H1 (cell line): ENCODE results near the gene RASL11B. TPM values are rescaled to one million over a fixed set of nuclear protein-coding genes. Genes with fewer than 3 reads are reported as not detected.

Experiments used
- BCL11A ChIP-seq, 2 experiments: IDR thresholded peaks; one replicate each; pipeline ENCODE4 v1.6.1; 2011; ENCODE audit warnings: low read depth in 2 of 2, low read length in 2 of 2, mild to moderate bottlenecking in 2 of 2
- BRCA1 ChIP-seq: IDR thresholded peaks from 2 replicates; pipeline ENCODE4 v1.6.1; 2012; ENCODE audit warnings: low read depth, low read length, improper control_type of control experiment
- EZH2 ChIP-seq: fragments of 200-600 bp; sonication (generic); IDR thresholded peaks from 2 replicates; pipeline ENCODE4 v1.7.1; 2012; ENCODE audit warnings: low read depth, mild to moderate bottlenecking, moderate library complexity, low read length, inconsistent platforms; ENCODE audit not compliant: severe bottlenecking
- KDM1A ChIP-seq: fragments of 200-600, 300-600 bp; sonication (generic); IDR thresholded peaks from 2 replicates; pipeline ENCODE4 v1.7.1; 2016; ENCODE audit warnings: mild to moderate bottlenecking, low read length, borderline replicate concordance
- NANOG ChIP-seq: IDR thresholded peaks from 2 replicates; pipeline ENCODE4 v1.6.1; 2011; ENCODE audit warnings: low read length, low read depth, mild to moderate bottlenecking, inconsistent platforms; ENCODE audit not compliant: insufficient read depth, poor library complexity, severe bottlenecking
- POU5F1 ChIP-seq: IDR thresholded peaks from 2 replicates; pipeline ENCODE4 v1.6.1; 2011; ENCODE audit warnings: low read depth, mild to moderate bottlenecking, low read length, moderate library complexity
- RAD21 ChIP-seq, 2 experiments: IDR thresholded peaks in 1 of 2; conservative IDR thresholded peaks in 1 of 2; 2 replicates each; pipeline ENCODE4 v1.6.1; 2011; ENCODE audit warnings: low read depth in 2 of 2, low read length in 2 of 2, improper control_type of control experiment in 1 of 2, inconsistent platforms in 1 of 2, mild to moderate bottlenecking in 1 of 2, moderate library complexity in 1 of 2
- RFX5 ChIP-seq: IDR thresholded peaks from 2 replicates; pipeline ENCODE4 v1.6.1; 2011; ENCODE audit warnings: low read depth, low read length, improper control_type of control experiment, borderline replicate concordance
- RNF2 ChIP-seq: fragments of 200-900, 300-1000 bp; sonication (generic); IDR thresholded peaks from 2 replicates; pipeline ENCODE4 v1.7.1; 2016; ENCODE audit warnings: borderline replicate concordance, low read depth, mild to moderate bottlenecking, antibody characterized with exemption, low read length; ENCODE audit not compliant: poor library complexity, severe bottlenecking; ENCODE audit errors: missing control alignments
- RXRA ChIP-seq: IDR thresholded peaks from 2 replicates; pipeline ENCODE4 v1.6.1; 2011; ENCODE audit warnings: low read depth, mild to moderate bottlenecking, low read length, moderate library complexity; ENCODE audit not compliant: insufficient read depth
- SIN3A ChIP-seq, 2 experiments: IDR thresholded peaks in 1 of 2; conservative IDR thresholded peaks in 1 of 2; 2 replicates each; pipeline ENCODE4 v1.6.1; 2011 to 2012; ENCODE audit warnings: low read length in 2 of 2, improper control_type of control experiment in 1 of 2, low read depth in 1 of 2, mild to moderate bottlenecking in 1 of 2
- SP2 ChIP-seq: IDR thresholded peaks from 2 replicates; pipeline ENCODE4 v1.6.1; 2012; ENCODE audit warnings: mild to moderate bottlenecking, low read length, inconsistent platforms
- SUZ12 ChIP-seq: fragments of 200-600 bp; sonication (generic); IDR thresholded peaks from 2 replicates; pipeline ENCODE4 v1.6.1; 2012; ENCODE audit warnings: mild to moderate bottlenecking, inconsistent platforms, low read length, moderate library complexity, mixed read lengths
- TAF1 ChIP-seq: IDR thresholded peaks from 2 replicates; pipeline ENCODE4 v1.6.1; 2011; ENCODE audit warnings: mild to moderate bottlenecking, low read depth, low read length
- TCF12 ChIP-seq: IDR thresholded peaks from 2 replicates; pipeline ENCODE4 v1.6.1; 2011; ENCODE audit warnings: low read depth, mild to moderate bottlenecking, low read length
- YY1 ChIP-seq: IDR thresholded peaks from 2 replicates; pipeline ENCODE4 v1.6.1; 2011; ENCODE audit warnings: low read depth, mild to moderate bottlenecking, low read length
- polyA plus RNA-seq, 7 experiments: library from polyadenylated mRNA; depleted of rRNA in 3 of 7; stranded (reverse) in 5 of 7; unstranded in 2 of 7; fragments of >200 nt in 5 of 7; fragments of 200-250 nt in 2 of 7; gene quantifications; 1 replicate in 5 of 7; 2 replicates in 1 of 7; 4 replicates in 1 of 7; pipeline versions ENCODE4 v1.2.1 to v1.2.3, GENCODE V29; 2011 to 2013; ENCODE audit warnings: missing spikeins in 2 of 7, mixed read lengths in 2 of 7
- total RNA-seq: library from RNA; stranded (reverse); fragmentation: NEBNext Ultra II Directional; extraction: Animal tissue kit (Norgen Biotek cat#: 25700); gene quantifications from 2 replicates; pipeline ENCODE4 v1.2.1, GENCODE V29; 2021
- TF ChIP-seq, protein P1 (sequence below): IDR thresholded peaks from 2 replicates; pipeline ENCODE4 v1.6.1; 2011; ENCODE audit warnings: low read depth, mild to moderate bottlenecking, low read length; ENCODE audit not compliant: insufficient read depth
- TF ChIP-seq, protein P2 (sequence below): IDR thresholded peaks from 2 replicates; pipeline ENCODE4 v1.6.1; 2012; ENCODE audit warnings: inconsistent platforms
- TF ChIP-seq, protein P3 (sequence below), 3 experiments: IDR thresholded peaks; 1 replicate in 2 of 3; 2 replicates in 1 of 3; pipeline versions ENCODE4 v1.5.1 to v1.6.1; 2011; ENCODE audit warnings: low read length in 3 of 3, mild to moderate bottlenecking in 3 of 3, inconsistent platforms in 2 of 3, low read depth in 1 of 3, moderate library complexity in 1 of 3; ENCODE audit not compliant: insufficient read depth in 1 of 3; ENCODE audit errors: control extremely low read depth in 1 of 3

Gene RASL11B
- total and polyA plus RNA-seq, 2 of the 8 experiments (the other 6 are each of a cell fraction or from before 2014, with no cell fraction given), result 49.8 to 75.5 TPM

DNA sequence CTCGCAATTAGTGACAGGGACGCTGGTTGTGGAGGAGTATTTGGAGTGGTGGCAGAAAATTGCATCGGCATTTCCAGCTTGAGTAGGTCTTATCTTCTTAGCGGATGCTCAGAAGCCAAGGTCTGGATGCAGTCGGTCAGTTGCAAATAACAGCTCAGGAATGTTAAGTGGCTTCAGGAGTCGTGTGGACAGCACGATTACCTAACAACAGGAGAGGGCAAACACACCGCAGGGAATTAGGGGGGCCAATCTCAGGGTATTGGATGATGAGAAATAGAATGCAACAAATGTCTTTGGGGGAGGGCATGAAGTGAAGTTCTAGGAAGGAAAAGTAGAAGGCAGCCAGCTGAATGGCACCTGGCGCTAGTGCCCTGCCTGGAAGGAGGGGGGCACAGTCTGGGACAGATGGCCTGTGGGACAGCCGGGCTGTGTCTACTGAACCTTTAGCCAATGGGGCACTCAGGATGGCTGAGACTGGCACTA is 11.8 kb downstream of the RASL11B start (continued):
- TF ChIP-seq, protein P1, sequence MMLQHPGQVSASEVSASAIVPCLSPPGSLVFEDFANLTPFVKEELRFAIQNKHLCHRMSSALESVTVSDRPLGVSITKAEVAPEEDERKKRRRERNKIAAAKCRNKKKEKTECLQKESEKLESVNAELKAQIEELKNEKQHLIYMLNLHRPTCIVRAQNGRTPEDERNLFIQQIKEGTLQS, result no peak
- TF ChIP-seq TAF1, result 0 out of 2 replicates have a peak, but pooled peaks have one; percentile 28
- peak; percentile 99 for TF ChIP-seq NANOG
- peak; percentile 24 for TF ChIP-seq EZH2
- TF ChIP-seq BCL11A (IDR thresholded peaks at IDR 0.05; ENCODE audit: low read depth in 2 of 2, low read length in 2 of 2), result peak; percentile 92 to 93
- 0 out of 2 replicates have a peak, but pooled peaks have one; percentile 66 for TF ChIP-seq YY1
- TF ChIP-seq, protein P2, sequence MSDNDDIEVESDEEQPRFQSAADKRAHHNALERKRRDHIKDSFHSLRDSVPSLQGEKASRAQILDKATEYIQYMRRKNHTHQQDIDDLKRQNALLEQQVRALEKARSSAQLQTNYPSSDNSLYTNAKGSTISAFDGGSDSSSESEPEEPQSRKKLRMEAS, result peak; percentile 70
- peak in 1 of 2 experiments; percentile 25; a peak in 2 of 4 replicates for TF ChIP-seq RAD21 (IDR thresholded peaks at IDR 0.05 in 1 of 2, conservative IDR thresholded peaks at IDR 0.05 in 1 of 2; ENCODE audit: low read depth in 2 of 2, low read length in 2 of 2)
- TF ChIP-seq KDM1A, result no peak; the same call in 1 of the 2 replicates
- TF ChIP-seq POU5F1, result peak; percentile 53; the same call in 1 of the 2 replicates
- TF ChIP-seq TCF12, result peak; percentile 93; the same call in 1 of the 2 replicates
- 0 out of 2 replicates have a peak, but pooled peaks have one; percentile 53 for TF ChIP-seq RXRA
- TF ChIP-seq SIN3A (conservative IDR thresholded peaks at IDR 0.05 in 1 of 2, IDR thresholded peaks at IDR 0.05 in 1 of 2; ENCODE audit: low read depth in 1 of 2, low read length in 2 of 2), result 0 out of 4 replicates have a peak, but pooled peaks of 1 of the 2 experiments have one; percentile 58
- TF ChIP-seq, protein P3, sequence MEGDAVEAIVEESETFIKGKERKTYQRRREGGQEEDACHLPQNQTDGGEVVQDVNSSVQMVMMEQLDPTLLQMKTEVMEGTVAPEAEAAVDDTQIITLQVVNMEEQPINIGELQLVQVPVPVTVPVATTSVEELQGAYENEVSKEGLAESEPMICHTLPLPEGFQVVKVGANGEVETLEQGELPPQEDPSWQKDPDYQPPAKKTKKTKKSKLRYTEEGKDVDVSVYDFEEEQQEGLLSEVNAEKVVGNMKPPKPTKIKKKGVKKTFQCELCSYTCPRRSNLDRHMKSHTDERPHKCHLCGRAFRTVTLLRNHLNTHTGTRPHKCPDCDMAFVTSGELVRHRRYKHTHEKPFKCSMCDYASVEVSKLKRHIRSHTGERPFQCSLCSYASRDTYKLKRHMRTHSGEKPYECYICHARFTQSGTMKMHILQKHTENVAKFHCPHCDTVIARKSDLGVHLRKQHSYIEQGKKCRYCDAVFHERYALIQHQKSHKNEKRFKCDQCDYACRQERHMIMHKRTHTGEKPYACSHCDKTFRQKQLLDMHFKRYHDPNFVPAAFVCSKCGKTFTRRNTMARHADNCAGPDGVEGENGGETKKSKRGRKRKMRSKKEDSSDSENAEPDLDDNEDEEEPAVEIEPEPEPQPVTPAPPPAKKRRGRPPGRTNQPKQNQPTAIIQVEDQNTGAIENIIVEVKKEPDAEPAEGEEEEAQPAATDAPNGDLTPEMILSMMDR (IDR thresholded peaks at IDR 0.05; ENCODE audit: control extremely low read depth in 1 of 3, insufficient read depth in 1 of 3, low read depth in 1 of 3, low read length in 3 of 3), result no peak
- TF ChIP-seq RNF2, result no peak
- no peak for TF ChIP-seq SP2
- TF ChIP-seq BRCA1, result no peak
- no peak for TF ChIP-seq SUZ12
- no peak for TF ChIP-seq RFX5
